GM21576 (cell line): ENCODE data around the gene SEC24B.
A peak's percentile ranks its signal among the peaks of the same experiment; 100 is the strongest.
"Not testable (repeated sequence)": the region's sequence is repeated elsewhere in the genome, so short reads cannot be mapped to it uniquely, and the experiment has no call there.

ENCODE experiments used
- ATAC-seq: cut with Tn5 transposase; IDR thresholded peaks from one replicate; pipeline ENCODE4 v1.9.1; 2021; ENCODE audit warnings: mild to moderate bottlenecking, moderate library complexity; ENCODE audit not compliant: unreplicated experiment

Gene SEC24B

GRCh38 chr4:109497511-109497910 lies 63.9 kb downstream of the SEC24B start:
- no peak for ATAC-seq

- no peak for ATAC-seq
Measured at GRCh38 chr4:109499513-109499912, 65.9 kb downstream of the SEC24B start.

DNA sequence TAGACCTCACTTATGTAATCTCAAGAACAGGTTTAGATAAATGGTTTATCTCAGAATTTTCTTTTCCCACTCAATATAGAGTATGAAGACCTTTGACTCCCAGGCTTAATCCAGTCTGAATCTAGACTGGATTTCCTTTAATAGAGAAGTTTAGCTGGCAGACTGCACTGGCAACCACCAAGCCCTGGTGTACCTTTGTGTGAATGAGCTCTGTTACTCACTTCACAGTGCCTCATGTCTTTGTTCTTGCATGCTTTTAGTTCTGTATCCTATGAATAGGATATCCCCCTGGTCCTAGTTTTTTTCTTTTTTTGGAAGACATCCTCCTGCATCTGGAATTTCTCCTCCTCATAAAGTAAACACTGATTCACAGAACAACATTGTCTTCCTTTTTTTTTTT lies 73.3 kb downstream of the SEC24B start:
- no peak for ATAC-seq

GRCh38 chr4:109510687-109511086 lies 77.1 kb downstream of the SEC24B start:
- ATAC-seq, result no peak

DNA sequence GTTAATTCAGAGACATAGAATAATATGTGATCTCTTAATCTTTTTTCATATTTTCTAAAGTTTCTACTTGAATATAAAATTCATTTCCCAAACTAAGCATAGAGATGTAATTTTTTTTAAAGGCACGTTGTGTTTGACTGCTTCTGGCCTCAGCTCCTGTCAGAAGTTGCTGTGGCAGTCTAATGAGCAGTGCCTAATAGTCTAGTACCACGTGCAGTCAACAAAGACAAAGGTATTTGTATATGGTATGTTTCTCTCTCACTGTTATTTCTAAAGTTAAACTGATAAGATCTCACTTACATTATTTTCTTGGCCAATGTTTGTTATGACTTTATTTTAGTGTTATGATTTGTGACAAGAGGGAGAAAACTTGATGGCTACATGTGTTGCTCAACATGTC lies 77.8 kb downstream of the SEC24B start:
- no peak for ATAC-seq

DNA sequence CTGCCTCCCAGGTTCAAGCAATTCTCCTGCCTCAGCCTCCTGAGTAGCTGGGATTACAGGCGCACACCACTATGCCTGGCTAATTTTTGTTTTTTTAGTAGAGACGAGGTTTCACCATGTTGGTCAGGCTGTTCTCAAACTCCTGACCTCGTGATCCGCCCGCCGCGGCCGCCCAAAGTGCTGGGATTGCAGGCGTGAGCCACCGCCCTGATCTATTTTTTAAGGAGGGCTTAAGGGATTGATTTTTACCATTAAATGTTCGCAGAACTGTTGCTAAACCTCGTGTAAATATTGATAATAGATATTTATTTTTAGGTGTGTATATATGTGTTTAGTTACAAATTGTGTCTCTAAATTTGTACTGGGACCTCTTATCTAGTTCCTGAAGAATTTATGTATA lies 79.8 kb downstream of the SEC24B start:
- not testable (repeated sequence) for ATAC-seq

DNA sequence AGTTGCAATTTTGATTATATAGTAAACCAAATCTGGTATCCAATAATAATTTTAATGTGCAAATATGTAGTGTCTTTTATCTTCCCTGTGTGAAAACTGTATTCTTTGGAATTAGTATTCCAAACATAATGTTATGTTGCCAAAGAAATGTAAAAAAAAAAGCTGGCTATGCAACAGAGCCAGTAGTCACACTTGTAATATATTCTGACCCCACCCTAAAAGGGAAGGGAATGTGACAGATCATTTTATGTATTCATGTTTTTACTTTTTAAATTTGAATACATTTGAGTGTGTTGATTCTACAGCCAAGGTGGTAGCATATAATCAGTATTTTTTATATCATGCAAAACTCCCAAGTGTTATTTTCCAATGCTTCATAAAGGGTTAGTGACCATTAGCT lies 98.6 kb downstream of the SEC24B start:
- no peak for ATAC-seq

GRCh38 chr4:109545401-109545800 lies 111.8 kb downstream of the SEC24B start:
- no peak for ATAC-seq

DNA sequence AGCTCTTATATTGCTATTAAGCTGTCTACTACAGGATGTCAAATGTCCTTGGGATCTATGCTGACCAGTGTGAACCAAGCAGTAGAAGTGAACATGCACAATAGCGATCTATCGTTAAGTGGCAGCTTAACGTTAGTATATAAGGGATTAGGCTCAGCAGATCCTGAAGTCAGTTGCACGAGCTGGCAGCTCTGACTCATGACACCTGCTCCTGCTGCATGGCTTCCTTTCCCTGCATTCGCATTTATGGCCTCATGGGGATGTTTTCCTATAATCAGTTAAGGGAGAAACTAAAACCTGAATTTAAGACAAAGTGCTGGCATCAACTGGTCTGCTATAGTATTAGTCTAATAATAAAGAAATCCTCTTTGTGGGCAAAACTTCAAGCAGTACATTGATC lies 113.8 kb downstream of the SEC24B start:
- ATAC-seq, result no peak

DNA sequence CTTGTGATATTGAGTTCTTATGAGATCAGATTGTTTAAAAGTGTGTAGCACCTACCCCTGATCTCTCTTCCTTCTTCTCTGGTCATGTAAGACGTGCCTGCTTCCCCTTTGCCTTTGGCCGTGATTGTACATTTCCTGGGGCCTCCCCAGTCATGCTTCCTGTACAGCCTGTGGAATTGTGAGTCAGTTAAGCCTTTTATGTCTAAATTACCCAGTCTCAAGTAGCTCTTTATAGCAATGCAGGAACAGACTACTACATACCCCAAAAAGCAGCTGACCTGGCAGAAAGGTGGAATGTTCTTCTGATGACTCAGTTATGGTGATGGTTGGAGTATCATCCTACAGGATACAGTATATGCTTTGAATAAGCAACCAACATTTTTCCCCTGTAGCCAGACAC lies 115.0 kb downstream of the SEC24B start:
- peak; percentile 54 for ATAC-seq

DNA sequence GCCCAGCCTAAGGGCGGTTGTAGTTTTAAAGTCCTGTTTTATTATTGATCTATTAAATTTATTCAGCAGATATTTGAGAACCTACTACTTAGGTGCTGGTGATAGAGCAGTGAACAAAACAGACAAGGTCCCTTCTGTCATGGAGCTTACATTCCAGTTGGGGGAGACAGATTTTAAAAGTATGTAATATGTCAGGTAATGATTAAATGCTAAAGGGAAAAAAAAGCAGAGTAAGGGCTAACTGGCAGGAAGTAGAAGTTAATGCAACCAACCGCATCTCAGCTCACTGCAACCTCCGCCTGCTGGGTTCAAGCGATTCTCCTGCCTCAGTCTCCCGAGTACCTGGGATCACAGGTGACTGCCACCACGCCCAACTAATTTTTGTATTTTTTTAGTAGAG lies 118.6 kb downstream of the SEC24B start:
- no peak for ATAC-seq

- ATAC-seq, result no peak
Measured at GRCh38 chr4:109553130-109553529, 119.5 kb downstream of the SEC24B start.

GRCh38 chr4:109554971-109555370 lies 121.4 kb downstream of the SEC24B start:
- no peak for ATAC-seq

DNA sequence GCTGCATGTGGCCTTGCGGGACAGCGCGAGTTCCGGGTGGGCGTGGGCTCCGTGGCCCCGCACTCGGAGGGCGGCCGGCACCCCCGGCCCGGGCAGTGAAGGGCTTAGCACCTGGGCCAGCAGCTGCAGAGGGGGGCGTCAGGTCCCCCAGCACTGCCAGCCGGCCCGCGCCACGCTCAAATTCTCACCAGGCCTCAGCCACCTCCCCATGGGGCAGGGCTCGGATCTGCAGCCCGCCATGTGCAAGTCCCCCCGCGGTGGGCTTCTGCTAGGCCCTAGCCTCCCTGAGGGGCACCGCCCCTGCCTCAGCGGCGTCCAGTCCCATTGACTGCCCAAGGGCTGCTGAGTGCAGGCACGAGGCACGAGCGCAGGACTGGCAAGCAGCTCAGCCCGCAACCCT lies 123.8 kb downstream of the SEC24B start:
- no peak for ATAC-seq

DNA sequence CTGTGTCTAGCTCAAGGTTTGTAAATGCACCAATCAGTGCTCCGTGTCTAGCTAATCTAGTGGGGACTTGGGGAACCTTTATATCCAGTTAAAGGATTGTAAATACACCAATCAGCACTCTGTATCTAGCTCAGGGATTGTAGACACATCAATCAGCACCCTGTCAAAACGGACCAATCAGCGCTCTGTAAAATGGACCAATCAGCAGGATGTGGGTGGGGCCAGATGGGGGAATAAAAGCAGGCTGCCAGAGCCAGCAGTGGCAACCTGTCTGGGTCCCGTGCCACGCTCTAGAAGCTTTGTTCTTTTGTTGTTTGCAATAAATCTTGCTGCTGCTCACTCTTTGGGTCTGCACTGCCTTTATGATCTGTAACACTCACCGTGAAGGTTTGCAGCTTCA lies 124.5 kb downstream of the SEC24B start:
- ATAC-seq, result not testable (repeated sequence)

DNA sequence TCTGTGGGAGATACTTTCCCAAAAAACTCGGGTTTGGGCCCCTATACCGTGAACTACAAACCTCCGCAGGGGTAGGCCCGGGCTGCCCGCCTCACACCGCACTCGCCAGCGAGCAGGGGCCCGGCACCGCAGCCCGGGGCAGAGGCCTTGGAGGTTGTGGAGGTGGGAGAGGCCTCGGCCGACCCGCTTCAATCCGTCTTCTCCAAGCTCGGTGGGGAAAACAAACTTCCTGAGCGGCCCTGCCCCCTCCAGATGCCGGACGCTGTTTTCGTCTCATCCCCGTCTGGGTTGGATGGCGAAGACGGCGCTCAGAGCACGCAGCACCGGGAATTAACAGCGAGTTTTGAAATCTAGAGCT lies 126.0 kb downstream of the SEC24B start:
- ATAC-seq, result peak; percentile 21

- peak; percentile 84 for ATAC-seq
Measured at GRCh38 chr4:109559983-109560686, 126.5 kb downstream of the SEC24B start, which contains the start of gene MCUB. Gene MCUB (plus strand): TSS chr4:109560246. CDS start chr4:109560338, 92 bp downstream.

GRCh38 chr4:109560687-109561461 lies 127.3 kb downstream of the SEC24B start:
- ATAC-seq, result peak; percentile 69

DNA sequence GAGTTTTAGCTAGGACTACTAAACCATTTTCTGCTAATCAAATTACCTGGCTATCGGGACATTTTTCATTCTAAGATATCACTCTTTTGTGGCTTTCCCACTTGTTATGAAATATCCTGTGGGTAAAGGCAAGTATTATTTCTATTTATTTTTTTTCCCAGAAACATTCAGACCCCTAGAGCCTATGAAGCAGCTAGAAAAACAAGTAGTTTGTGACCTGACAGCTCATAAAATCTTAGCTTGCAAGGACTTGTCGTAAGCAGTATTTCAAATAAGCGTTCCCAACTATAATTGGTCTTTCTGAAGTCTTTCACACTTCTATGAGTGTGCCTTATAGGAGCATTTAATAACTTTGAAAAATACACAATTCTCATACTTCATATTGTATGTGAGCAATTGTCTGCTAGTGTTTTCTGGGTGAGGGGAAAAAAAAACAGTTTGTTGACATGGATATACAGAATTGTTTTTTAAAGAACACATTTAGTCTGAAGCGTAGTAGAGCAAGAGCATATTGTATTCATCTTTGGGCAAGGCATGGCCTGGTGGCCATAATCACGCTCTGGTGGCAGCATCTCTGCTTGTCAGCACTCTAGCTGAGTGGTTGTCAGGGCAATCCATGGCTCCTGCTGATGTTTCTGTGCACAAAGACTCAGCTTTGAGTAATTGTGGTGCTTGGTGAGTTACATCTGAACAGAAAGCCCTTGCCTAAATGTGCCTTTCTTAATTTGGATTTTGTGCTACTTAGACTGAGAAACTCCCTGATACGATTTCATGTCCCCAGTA lies 129.0 kb downstream of the SEC24B start:
- no peak for ATAC-seq

DNA sequence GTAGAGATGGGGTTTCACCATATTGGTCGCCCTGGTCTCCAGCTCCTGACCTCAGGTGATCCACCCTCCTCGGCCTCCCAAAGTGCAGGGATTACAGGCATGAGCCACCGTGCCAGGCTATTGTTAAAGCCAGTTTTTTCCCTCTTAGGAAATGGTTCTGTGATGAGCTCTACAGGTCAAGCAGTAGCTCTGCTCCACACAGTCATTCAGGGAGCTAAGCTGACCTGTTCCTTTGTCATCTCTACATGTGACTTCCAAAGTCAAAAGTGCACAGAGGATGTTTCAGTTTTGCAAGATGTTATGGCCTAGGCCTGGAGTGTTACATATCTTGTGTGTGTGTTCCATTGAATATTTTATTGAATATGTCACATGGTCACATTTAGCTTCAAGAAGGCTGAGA lies 137.9 kb downstream of the SEC24B start:
- no peak for ATAC-seq

GRCh38 chr4:109572154-109572553 lies 138.5 kb downstream of the SEC24B start:
- ATAC-seq, result no peak

- no peak for ATAC-seq
Measured at GRCh38 chr4:109574443-109574850, 140.8 kb downstream of the SEC24B start.
